Measurements from ENCODE around the gene PDE4D.

Gene PDE4D

GRCh38 chr5:58932057-58932612, 961.4 kb downstream of the PDE4D start:
- no peak for DNase-seq

- no peak for DNase-seq
These were observed 963.0 kb downstream of the PDE4D start for GRCh38 chr5:58930520-58930919.

DNA sequence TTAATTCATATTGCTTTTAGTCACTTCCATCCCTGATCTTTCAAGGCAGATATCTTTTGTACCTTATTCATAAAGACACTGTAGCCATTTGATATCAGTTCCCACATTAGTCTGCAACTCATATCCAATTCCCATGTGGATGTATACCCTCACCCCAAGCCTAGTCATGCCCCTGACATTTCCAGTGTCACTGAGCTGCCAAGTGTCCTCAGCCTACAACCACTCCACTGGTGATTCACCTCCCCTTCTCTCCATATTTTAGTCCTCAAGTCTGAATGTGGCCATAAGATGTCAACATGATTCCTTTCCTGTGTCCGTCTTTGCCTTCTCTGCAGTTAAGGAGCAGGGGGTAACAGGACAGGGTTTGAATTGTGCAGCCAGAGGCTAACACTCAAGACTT, 963.8 kb downstream of the PDE4D start:
- no peak for DNase-seq

DNA sequence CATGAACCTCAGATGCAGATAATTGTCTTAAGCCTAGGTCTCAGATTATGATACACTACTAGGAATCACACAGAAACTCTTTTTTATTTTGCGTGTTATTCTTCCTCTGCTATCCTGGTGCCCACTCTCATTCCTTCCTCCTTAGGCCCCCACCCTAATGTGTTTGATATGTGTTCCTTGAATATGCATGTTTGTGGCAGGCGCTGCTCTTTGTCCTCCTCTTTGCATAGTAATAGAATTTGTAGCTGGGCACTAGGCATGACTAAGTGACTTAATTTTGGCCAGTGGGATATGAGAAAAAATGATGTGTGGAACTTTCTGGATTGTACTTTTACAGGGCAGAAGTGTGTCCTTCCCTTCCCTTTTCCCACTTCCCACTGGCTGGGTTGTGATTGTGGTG, 965.6 kb downstream of the PDE4D start:
- no peak for DNase-seq

DNA sequence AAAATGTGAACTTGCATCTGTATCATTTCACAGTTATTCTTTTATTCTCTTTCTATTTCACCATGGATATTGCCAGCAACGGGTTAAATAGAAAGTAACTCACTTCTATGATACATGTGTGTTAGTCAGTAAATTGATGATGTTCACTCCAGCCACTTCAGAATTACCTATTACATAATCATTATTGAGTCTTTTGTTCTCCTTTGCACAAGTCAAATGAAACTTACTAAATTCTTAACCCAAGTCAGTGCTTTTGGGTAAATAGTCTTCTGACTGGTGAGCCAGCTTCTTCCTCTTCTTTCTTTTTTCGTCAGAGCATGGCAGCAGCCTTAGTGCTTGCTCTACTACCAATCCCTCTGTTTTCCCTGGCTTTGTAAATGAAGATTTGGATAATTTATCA, 966.3 kb downstream of the PDE4D start:
- DNase-seq: no peak

- no peak for DNase-seq
These were observed 967.0 kb downstream of the PDE4D start for GRCh38 chr5:58926541-58926935.

DNA sequence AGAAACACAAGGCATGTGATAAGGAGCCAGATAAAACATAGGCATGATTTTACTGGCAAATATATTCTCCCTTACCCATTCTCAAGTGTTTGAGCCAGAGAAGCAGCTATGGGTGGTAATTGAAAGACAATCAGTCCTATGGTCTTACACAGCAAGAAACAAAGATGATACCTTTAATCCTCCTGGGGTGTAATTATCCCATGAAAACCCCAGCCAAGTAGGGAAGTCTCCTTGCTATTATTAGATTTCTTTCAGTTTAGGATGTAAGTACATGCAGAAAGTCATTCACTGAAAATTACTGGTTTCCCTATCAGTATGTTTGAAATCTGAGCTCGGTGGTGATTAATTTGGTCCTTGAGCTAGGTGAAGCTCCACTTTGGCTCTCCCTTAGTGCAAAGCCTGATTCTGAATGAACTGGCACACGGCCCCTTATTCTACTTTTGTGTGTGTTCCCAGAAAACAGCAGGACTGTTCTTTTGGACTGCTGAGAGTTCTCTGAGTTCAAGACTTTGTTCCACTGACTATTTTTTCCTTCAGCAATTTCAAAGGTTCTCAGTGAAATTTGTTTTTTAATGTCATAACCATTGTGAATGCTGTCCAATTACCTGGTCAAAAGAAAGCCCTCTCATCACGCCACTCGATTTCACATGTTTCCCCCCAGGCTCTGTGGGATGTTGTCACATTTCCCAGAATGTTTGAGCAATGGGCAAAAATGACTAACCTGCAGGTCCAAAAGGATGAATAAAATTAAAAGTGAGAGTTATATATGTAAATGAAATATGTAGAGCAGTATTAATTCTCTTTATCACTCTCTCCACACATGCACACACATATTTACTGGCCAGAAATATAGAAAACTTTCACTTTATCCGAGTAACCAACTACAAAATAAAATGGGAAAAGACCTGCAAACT, 967.6 kb downstream of the PDE4D start:
- DNase-seq: peak; percentile 38

DNA sequence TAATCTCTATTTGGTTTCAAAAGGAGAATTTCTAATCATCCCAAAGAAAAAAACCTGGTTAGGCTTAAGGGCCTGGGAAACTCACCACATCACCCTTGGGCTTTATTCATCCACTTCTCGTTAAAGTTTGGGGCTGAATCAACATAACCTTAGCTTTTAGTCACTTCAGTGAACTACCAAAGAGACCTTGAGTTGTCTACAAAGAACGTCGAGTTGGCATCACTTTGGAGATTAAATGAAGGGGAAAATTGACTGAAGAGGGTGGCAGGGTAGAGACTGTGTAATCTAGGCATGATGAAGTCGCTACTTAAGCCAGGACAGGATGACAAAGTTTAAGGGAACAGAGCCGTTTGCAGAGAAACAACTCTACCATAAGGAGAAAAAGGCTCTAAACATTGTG, 969.2 kb downstream of the PDE4D start:
- no peak for DNase-seq

GRCh38 chr5:58923355-58923754, 970.2 kb downstream of the PDE4D start:
- DNase-seq: no peak

DNA sequence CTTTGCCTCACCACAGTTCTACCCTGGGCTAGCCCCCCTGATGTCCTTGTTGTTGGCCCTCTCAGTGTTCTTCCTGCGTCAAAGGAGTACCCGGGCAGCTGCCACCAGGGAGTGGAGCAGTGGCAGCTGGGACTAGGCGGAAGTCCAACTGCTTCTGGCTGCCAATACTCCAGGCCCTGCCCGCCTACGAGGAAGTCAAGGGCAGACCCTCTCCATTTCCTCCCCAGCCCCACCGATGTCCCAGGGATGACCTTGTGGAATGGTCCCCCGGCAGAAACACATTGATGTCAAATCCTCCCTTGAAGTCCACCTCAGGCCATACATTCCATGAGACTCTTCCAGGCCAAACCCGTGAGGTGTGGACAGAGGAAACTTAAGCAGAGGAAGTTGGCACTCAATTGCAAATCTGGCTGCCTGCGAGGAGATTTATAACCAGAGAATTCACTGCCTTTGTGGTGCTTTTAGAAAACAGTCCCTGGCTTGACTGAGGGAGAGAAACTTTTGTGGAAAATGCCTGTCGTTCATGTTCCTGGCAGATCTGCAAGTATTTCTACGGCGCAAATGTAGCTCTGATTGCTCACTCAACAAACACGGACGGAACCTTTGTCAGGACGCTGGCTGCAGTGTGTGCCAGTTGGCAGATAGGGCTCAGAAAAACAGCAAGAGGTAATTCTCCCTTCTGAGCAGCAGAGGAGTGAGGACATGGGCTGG, 970.9 kb downstream of the PDE4D start:
- DNase-seq: peak; percentile 84

GRCh38 chr5:58921159-58921558, 972.4 kb downstream of the PDE4D start:
- DNase-seq: no peak

GRCh38 chr5:58919833-58920232, 973.7 kb downstream of the PDE4D start:
- DNase-seq: no peak

Measured in left hindlimb (tissue), 1 donor.